ENCODE data around the gene HOXA5.

DNA sequence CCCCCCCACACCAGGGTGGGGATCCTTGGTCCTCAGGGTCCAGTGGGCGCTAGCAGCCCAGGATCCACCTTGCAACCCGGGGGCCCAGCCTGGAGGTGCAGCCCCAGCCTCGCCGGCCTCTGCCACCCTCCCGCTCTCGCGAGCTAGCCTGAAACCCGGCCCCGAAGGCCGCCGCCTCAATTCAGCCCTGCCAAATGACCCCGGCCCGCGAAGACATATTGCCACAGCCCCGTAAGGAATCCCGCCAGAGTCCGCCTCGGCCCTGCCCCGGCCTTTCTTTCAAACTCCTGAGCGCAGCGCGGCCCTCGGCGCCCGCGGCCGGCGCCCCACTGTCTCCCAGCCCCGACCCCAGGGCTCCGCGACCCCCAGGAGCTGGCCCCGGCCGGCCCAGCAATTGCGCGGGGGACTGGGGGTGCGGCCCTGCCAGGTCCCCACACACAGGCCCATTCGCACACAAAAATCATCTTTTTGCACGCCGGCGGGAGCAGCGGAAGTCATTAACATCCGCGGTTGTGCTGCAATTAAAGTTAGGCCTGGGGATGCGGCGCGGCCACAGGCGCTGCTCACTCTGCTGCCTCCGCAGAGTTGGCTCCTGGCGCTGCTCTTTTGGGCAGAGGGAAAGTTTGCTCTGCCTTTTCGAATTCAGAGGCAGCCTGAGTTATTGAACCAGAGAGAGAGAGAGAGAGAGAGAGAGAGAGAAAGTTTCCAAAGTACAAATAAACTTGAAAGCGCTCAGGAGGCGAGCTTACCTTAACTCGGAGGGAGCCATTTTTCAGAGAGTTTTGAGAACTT is 4.0 kb downstream of the HOXA5 start:
- TF ChIP-seq, protein P1, sequence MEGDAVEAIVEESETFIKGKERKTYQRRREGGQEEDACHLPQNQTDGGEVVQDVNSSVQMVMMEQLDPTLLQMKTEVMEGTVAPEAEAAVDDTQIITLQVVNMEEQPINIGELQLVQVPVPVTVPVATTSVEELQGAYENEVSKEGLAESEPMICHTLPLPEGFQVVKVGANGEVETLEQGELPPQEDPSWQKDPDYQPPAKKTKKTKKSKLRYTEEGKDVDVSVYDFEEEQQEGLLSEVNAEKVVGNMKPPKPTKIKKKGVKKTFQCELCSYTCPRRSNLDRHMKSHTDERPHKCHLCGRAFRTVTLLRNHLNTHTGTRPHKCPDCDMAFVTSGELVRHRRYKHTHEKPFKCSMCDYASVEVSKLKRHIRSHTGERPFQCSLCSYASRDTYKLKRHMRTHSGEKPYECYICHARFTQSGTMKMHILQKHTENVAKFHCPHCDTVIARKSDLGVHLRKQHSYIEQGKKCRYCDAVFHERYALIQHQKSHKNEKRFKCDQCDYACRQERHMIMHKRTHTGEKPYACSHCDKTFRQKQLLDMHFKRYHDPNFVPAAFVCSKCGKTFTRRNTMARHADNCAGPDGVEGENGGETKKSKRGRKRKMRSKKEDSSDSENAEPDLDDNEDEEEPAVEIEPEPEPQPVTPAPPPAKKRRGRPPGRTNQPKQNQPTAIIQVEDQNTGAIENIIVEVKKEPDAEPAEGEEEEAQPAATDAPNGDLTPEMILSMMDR (conservative IDR thresholded peaks at IDR 0.05 in 1 of 2, IDR thresholded peaks at IDR 0.05 in 1 of 2; ENCODE audit: low read depth in 1 of 2, low read length in 2 of 2), result no peak
- TF ChIP-seq EZH2 (IDR thresholded peaks at IDR 0.05; ENCODE audit: low read length, missing control alignments), result no peak

All from fibroblast of lung (primary cell).